Sigmoid colon (tissue), 4 donors: ENCODE results near the gene TRPM6.

Experiments used
- EP300 ChIP-seq, 4 donors: sonication (generic); formaldehyde crosslinking; IDR thresholded peaks; one replicate each; pipeline ENCODE4 v1.6.1; 2017; ENCODE audit warnings: antibody characterized with exemption in 4 of 4
- POLR2AphosphoS5 ChIP-seq, 4 donors: sonication (generic); formaldehyde crosslinking; IDR thresholded peaks; one replicate each; pipeline ENCODE4 v1.6.1; 2017; ENCODE audit warnings: antibody characterized with exemption in 4 of 4
- TF ChIP-seq, protein P1 (sequence below), 4 experiments: fragments of 450-650 bp in 3 of 4; fragments of 200-600 bp in 1 of 4; IDR thresholded peaks; one replicate each; pipeline ENCODE4 v1.5.1; 2016 to 2019; ENCODE audit warnings: antibody characterized with exemption in 4 of 4, mild to moderate bottlenecking in 3 of 4, moderate library complexity in 2 of 4

DNA sequence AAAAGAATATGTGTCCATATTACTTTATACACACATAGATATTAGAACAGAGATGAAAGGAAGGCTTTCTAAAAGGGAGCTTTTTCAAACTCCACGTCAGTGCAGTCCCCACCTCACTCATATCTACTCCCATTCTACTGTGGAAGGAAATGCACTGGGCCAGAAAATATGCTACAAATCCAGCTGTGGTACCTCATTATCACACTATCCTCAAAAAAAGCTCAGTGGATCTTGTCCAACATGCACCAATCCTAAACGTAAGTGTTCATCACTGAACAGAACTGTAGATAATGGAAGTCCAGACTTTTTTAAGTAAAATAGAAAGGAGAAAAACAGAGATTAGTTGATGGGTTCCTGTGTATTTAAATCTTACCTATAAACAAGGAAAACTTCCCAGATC is 27.9 kb downstream of the TRPM6 start:
- TF ChIP-seq, protein P1, sequence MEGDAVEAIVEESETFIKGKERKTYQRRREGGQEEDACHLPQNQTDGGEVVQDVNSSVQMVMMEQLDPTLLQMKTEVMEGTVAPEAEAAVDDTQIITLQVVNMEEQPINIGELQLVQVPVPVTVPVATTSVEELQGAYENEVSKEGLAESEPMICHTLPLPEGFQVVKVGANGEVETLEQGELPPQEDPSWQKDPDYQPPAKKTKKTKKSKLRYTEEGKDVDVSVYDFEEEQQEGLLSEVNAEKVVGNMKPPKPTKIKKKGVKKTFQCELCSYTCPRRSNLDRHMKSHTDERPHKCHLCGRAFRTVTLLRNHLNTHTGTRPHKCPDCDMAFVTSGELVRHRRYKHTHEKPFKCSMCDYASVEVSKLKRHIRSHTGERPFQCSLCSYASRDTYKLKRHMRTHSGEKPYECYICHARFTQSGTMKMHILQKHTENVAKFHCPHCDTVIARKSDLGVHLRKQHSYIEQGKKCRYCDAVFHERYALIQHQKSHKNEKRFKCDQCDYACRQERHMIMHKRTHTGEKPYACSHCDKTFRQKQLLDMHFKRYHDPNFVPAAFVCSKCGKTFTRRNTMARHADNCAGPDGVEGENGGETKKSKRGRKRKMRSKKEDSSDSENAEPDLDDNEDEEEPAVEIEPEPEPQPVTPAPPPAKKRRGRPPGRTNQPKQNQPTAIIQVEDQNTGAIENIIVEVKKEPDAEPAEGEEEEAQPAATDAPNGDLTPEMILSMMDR (IDR thresholded peaks at IDR 0.05), result no peak
- no peak for TF ChIP-seq EP300 (IDR thresholded peaks at IDR 0.05)
- TF ChIP-seq POLR2AphosphoS5 (IDR thresholded peaks at IDR 0.05), result no peak
